ENCODE data around the gene RPS16.
"Not testable (repeated sequence)": the region's sequence is repeated elsewhere in the genome, so short reads cannot be mapped to it uniquely, and the experiment has no call there.

Gene RPS16

DNA sequence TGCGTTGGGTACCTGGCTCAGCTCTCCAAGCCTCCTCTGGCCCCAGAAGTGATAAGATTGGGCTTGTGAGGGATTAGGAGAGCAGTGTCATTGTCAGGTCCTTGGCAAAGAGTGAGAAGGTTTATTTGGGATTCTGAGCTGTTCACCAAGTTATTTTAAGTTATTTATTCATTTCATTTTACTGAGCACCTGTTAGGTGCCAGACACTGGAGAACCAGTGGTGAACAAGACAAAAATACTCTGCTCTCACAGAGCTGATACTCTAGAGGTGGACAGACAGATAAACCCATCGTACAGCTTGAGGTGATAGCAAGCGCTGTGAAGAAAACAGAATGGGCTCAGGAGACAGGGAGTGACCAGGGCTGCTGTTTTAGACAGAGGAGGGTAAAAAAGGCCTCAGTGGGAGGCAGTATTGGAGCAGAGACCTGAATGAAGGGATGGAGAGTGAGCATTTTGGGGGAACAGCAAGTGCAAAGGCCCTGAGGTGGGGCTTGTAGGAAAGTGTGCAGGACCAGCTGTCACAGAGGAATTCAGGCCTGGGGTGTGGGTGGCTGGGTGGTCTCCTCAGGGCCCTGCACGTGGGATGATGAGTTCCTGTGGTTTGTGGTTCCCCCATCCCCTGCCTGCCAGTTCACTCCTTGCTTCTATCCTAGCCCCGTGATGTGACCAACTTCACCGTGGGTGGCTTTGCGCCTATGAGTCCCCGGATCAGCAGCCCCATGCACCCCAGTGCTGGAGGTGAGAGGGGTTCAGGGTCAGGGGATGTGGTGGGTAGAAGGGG lies 36.2 kb upstream of the RPS16 start:
- Histone ChIP-seq H3K9ac (ENCODE audit: low read length) (no peak overlapping the region), H3K36me3 (ENCODE audit: control insufficient read depth, low read depth, low read length) (peaks cover 78% of the 10 kb centered on the region)

GRCh38 chr19:39470724-39471339 lies 35.1 kb upstream of the RPS16 start:
- no peaks in the 10 kb centered on the region for H3K27me3 ChIP-seq (ENCODE audit: control insufficient read depth, insufficient read depth, low read length)
- H3K9ac ChIP-seq (ENCODE audit: low read length), result no peak overlapping the region
- no peaks in the 10 kb centered on the region for H3K9me3 ChIP-seq (ENCODE audit: control insufficient read depth, low read depth, low read length)
- H3K27ac ChIP-seq (ENCODE audit: low read length), result no peak overlapping the region
- H3K36me3 ChIP-seq (ENCODE audit: control insufficient read depth, low read depth, low read length), result peaks cover 78% of the 10 kb centered on the region
- H3K4me3 ChIP-seq (ENCODE audit: low read length), result no peak overlapping the region
- no peaks in the 10 kb centered on the region for H3K4me1 ChIP-seq (ENCODE audit: control insufficient read depth, low read depth, low read length)

More for the DNA sequence above, 36.2 kb upstream of the RPS16 start:
- no peaks in the 10 kb centered on the region for H3K27me3 ChIP-seq (ENCODE audit: control insufficient read depth, insufficient read depth, low read length)
- no peak overlapping the region for H3K4me3 ChIP-seq (ENCODE audit: low read length)
- no peaks in the 10 kb centered on the region for H3K4me1 ChIP-seq (ENCODE audit: control insufficient read depth, low read depth, low read length)
- no peaks in the 10 kb centered on the region for H3K9me3 ChIP-seq (ENCODE audit: control insufficient read depth, low read depth, low read length)
- H3K27ac ChIP-seq (ENCODE audit: low read length), result no peak overlapping the region

DNA sequence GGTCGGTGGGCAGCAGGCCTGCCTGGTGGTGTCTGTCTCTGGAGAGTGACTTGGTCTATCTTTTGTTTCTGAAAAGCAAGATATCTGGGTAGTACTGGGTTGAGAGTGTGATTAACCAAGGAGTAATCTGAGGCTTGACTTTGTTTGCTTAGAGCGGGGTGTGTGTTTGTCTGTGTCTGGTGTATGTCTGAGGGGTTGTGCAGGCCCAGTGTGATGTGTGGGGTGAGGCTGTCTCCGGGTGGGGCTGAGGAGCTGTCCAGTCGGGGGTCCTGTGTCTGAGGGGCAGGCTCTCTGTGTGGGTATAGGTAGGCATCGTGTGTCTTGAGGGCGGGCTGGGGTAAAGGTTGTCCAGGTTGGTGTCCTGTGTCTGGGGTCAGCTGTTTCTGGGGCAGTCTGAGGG lies 33.8 kb upstream of the RPS16 start:
- Histone ChIP-seq H3K9ac (ENCODE audit: low read length) (no peak overlapping the region), H3K9me3 (ENCODE audit: control insufficient read depth, low read depth, low read length) (no peaks in the 10 kb centered on the region), H3K36me3 (ENCODE audit: control insufficient read depth, low read depth, low read length) (peaks cover 86% of the 10 kb centered on the region), H3K4me3 (ENCODE audit: low read length) (no peak overlapping the region), H3K4me1 (ENCODE audit: control insufficient read depth, low read depth, low read length) (no peaks in the 10 kb centered on the region), H3K27ac (ENCODE audit: low read length) (no peak overlapping the region), H3K27me3 (ENCODE audit: control insufficient read depth, insufficient read depth, low read length) (no peaks in the 10 kb centered on the region)

- Histone ChIP-seq H3K9me3 (ENCODE audit: control insufficient read depth, low read depth, low read length) (no peaks in the 10 kb centered on the region), H3K4me3 (ENCODE audit: low read length) (no peak overlapping the region), H3K27me3 (ENCODE audit: control insufficient read depth, insufficient read depth, low read length) (no peaks in the 10 kb centered on the region), H3K36me3 (ENCODE audit: control insufficient read depth, low read depth, low read length) (peaks cover 85% of the 10 kb centered on the region), H3K9ac (ENCODE audit: low read length) (no peak overlapping the region), H3K27ac (ENCODE audit: low read length) (no peak overlapping the region), H3K4me1 (ENCODE audit: control insufficient read depth, low read depth, low read length) (no peaks in the 10 kb centered on the region)
These were observed 33.3 kb upstream of the RPS16 start for GRCh38 chr19:39469036-39469435.

DNA sequence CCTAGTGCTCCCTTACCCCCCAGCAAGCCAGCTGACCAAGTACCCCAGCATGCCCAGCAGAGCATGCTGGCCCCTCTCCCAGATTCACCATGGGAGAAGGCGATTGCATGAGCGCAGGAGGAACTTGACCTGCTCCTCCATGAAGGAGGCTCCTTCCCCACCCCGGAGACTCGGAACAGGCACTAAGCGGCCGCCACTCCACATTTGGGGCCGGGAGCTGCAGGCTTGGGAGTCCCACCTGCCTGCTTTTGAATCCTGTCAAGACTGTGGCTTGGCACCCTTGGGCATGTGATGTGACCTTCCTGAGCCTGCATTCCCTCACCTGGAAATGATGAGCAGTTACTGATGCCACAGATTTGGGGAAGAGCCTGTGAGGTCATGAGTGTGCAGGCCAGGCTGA lies 32.2 kb upstream of the RPS16 start:
- Histone ChIP-seq H3K27me3 (ENCODE audit: control insufficient read depth, insufficient read depth, low read length) (no peaks in the 10 kb centered on the region), H3K36me3 (ENCODE audit: control insufficient read depth, low read depth, low read length) (peaks cover 77% of the 10 kb centered on the region), H3K27ac (ENCODE audit: low read length) (no peak overlapping the region), H3K9me3 (ENCODE audit: control insufficient read depth, low read depth, low read length) (no peaks in the 10 kb centered on the region), H3K9ac (ENCODE audit: low read length) (no peak overlapping the region), H3K4me1 (ENCODE audit: control insufficient read depth, low read depth, low read length) (no peaks in the 10 kb centered on the region), H3K4me3 (ENCODE audit: low read length) (no peak overlapping the region)

- no peak overlapping the region for H3K9ac ChIP-seq (ENCODE audit: low read length)
- no peak overlapping the region for H3K4me3 ChIP-seq (ENCODE audit: low read length)
- H3K27me3 ChIP-seq (ENCODE audit: control insufficient read depth, insufficient read depth, low read length), result no peaks in the 10 kb centered on the region
- no peaks in the 10 kb centered on the region for H3K9me3 ChIP-seq (ENCODE audit: control insufficient read depth, low read depth, low read length)
- peaks cover 68% of the 10 kb centered on the region for H3K36me3 ChIP-seq (ENCODE audit: control insufficient read depth, low read depth, low read length)
- no peak overlapping the region for H3K27ac ChIP-seq (ENCODE audit: low read length)
- no peaks in the 10 kb centered on the region for H3K4me1 ChIP-seq (ENCODE audit: control insufficient read depth, low read depth, low read length)
These were observed 30.4 kb upstream of the RPS16 start for GRCh38 chr19:39465956-39466747.

DNA sequence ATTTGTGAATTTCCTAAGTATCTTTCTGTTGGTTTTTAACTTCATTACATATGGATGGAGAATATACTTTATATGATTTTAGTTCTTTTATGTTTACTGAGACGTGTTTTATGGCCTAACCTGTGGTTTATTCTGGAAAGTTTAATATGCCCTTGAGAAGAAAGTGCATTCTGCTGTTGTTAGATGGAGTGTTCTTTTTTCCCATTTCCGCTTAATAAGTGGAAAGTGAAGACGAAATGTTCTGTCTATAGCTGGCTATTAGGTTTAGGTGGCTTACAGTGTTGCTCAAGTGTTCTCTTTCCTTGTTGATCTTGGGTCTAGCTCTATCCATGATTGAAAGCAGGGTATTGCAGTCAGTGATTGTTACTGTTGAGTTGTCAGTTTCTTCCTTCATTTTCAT lies 27.7 kb upstream of the RPS16 start:
- H3K36me3 ChIP-seq (ENCODE audit: control insufficient read depth, low read depth, low read length), result peaks cover 67% of the 10 kb centered on the region
- no peak overlapping the region for H3K9ac ChIP-seq (ENCODE audit: low read length)
- H3K9me3 ChIP-seq (ENCODE audit: control insufficient read depth, low read depth, low read length), result no peaks in the 10 kb centered on the region
- no peak overlapping the region for H3K4me3 ChIP-seq (ENCODE audit: low read length)
- no peaks in the 10 kb centered on the region for H3K27me3 ChIP-seq (ENCODE audit: control insufficient read depth, insufficient read depth, low read length)
- H3K27ac ChIP-seq (ENCODE audit: low read length), result no peak overlapping the region
- no peaks in the 10 kb centered on the region for H3K4me1 ChIP-seq (ENCODE audit: control insufficient read depth, low read depth, low read length)

GRCh38 chr19:39451257-39451656 lies 15.5 kb upstream of the RPS16 start:
- H3K4me3 ChIP-seq (ENCODE audit: low read length); H3K27me3 ChIP-seq (ENCODE audit: control insufficient read depth, insufficient read depth, low read length); H3K4me1 ChIP-seq (ENCODE audit: control insufficient read depth, low read depth, low read length); H3K9ac ChIP-seq (ENCODE audit: low read length); H3K9me3 ChIP-seq (ENCODE audit: control insufficient read depth, low read depth, low read length); H3K27ac ChIP-seq (ENCODE audit: low read length): not testable (repeated sequence)
- peaks cover 20% of the 10 kb centered on the region for H3K36me3 ChIP-seq (ENCODE audit: control insufficient read depth, low read depth, low read length)

GRCh38 chr19:39449116-39449797 lies 13.5 kb upstream of the RPS16 start:
- H3K9me3 ChIP-seq (ENCODE audit: control insufficient read depth, low read depth, low read length), result no peaks in the 10 kb centered on the region
- H3K27me3 ChIP-seq (ENCODE audit: control insufficient read depth, insufficient read depth, low read length), result no peaks in the 10 kb centered on the region
- H3K4me1 ChIP-seq (ENCODE audit: control insufficient read depth, low read depth, low read length), result peaks cover 4% of the 10 kb centered on the region
- H3K27ac ChIP-seq (ENCODE audit: low read length), result no peak overlapping the region
- no peak overlapping the region for H3K9ac ChIP-seq (ENCODE audit: low read length)
- peaks cover 13% of the 10 kb centered on the region for H3K36me3 ChIP-seq (ENCODE audit: control insufficient read depth, low read depth, low read length)
- no peak overlapping the region for H3K4me3 ChIP-seq (ENCODE audit: low read length)

GRCh38 chr19:39448271-39448670 lies 12.5 kb upstream of the RPS16 start:
- no peak overlapping the region for H3K27ac ChIP-seq (ENCODE audit: low read length)
- H3K36me3 ChIP-seq (ENCODE audit: control insufficient read depth, low read depth, low read length), result peaks cover 4% of the 10 kb centered on the region
- H3K4me1 ChIP-seq (ENCODE audit: control insufficient read depth, low read depth, low read length), result peaks cover 4% of the 10 kb centered on the region
- no peak overlapping the region for H3K9ac ChIP-seq (ENCODE audit: low read length)
- no peaks in the 10 kb centered on the region for H3K27me3 ChIP-seq (ENCODE audit: control insufficient read depth, insufficient read depth, low read length)
- H3K9me3 ChIP-seq (ENCODE audit: control insufficient read depth, low read depth, low read length), result no peaks in the 10 kb centered on the region
- no peak overlapping the region for H3K4me3 ChIP-seq (ENCODE audit: low read length)

- Histone ChIP-seq H3K36me3 (ENCODE audit: control insufficient read depth, low read depth, low read length) (no peaks in the 10 kb centered on the region), H3K9ac (ENCODE audit: low read length) (peak overlapping the region; percentile 90), H3K27me3 (ENCODE audit: control insufficient read depth, insufficient read depth, low read length) (no peaks in the 10 kb centered on the region), H3K9me3 (ENCODE audit: control insufficient read depth, low read depth, low read length) (no peaks in the 10 kb centered on the region), H3K4me3 (ENCODE audit: low read length) (peak overlapping the region; percentile 89), H3K4me1 (ENCODE audit: control insufficient read depth, low read depth, low read length) (peaks cover 4% of the 10 kb centered on the region), H3K27ac (ENCODE audit: low read length) (no peak overlapping the region)
These were observed 10.8 kb upstream of the RPS16 start for GRCh38 chr19:39446365-39447084.
